ENCODE results near the gene COPS8.

DNA sequence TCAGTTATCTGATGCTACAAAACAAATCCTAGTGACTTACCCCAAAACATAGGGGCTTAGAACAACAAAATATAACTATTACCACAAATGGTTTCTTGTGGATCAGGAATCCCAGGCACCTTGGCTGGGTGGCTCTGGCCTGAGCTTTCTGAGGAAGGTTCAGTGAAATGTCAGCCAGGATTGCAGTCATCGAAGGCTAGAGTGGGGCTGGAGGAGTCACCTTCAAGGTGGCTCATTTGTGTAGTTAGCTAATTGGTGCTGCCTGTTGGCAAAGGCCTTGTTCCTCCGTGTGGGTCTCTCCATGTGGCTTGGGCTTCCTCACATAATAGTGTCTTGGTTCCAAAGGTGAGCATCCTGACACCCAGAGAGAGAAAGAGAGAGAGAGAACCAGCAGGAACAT lies 57.4 kb downstream of the COPS8 start:
- TF ChIP-seq, protein P1, sequence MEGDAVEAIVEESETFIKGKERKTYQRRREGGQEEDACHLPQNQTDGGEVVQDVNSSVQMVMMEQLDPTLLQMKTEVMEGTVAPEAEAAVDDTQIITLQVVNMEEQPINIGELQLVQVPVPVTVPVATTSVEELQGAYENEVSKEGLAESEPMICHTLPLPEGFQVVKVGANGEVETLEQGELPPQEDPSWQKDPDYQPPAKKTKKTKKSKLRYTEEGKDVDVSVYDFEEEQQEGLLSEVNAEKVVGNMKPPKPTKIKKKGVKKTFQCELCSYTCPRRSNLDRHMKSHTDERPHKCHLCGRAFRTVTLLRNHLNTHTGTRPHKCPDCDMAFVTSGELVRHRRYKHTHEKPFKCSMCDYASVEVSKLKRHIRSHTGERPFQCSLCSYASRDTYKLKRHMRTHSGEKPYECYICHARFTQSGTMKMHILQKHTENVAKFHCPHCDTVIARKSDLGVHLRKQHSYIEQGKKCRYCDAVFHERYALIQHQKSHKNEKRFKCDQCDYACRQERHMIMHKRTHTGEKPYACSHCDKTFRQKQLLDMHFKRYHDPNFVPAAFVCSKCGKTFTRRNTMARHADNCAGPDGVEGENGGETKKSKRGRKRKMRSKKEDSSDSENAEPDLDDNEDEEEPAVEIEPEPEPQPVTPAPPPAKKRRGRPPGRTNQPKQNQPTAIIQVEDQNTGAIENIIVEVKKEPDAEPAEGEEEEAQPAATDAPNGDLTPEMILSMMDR (IDR thresholded peaks at IDR 0.05) = no peak
- TF ChIP-seq POLR2A (IDR thresholded peaks at IDR 0.05) (no peak), EP300 (IDR thresholded peaks at IDR 0.05) (no peak), POLR2AphosphoS5 (IDR thresholded peaks at IDR 0.05) (no peak)

Data from sigmoid colon (tissue), 4 donors.